SK-N-SH (cell line): Measurements from ENCODE around the gene PLOD2. TPM values are rescaled to one million over a fixed set of nuclear protein-coding genes. Genes with fewer than 3 reads are reported as not detected.

Source experiments
- CTCF ChIA-PET: fragments of 300-600, 350-600 bp; formaldehyde crosslinking; extraction: SDS; loops from one replicate; lab custom pipeline; 2021; lab: Yijun Ruan, JAX
- POLR2A ChIA-PET: fragments of 350-600 bp; sonication (Branson Sonifier 250); formaldehyde crosslinking; extraction: SDS; loops from one replicate; lab custom pipeline; 2020; ENCODE audit warnings: antibody characterized with exemption, inconsistent platforms; lab: Yijun Ruan, JAX
- DNase-seq: peaks from one replicate; pipeline ENCODE4 v3.0.0; 2012
- H2AFZ ChIP-seq: fragments of 200-600 bp; sonication (generic); 2 replicates; pipeline ENCODE4 v1.8.1; 2016; ENCODE audit warnings: antibody characterized with exemption, mild to moderate bottlenecking, low read depth
- H3F3A ChIP-seq: fragments of 200-600 bp; sonication (generic); replicated peaks from 2 replicates; pipeline ENCODE3; 2016; ENCODE audit warnings: antibody characterized with exemption, mild to moderate bottlenecking; ENCODE audit not compliant: insufficient read depth
- H3K27ac ChIP-seq, 2 experiments: fragments of 200-500 bp in 1 of 2; fragments of 200-600 bp in 1 of 2; sonication (Bioruptor generic) in 1 of 2; sonication (generic), shearing (Covaris generic) in 1 of 2; 2 replicates each; pipeline versions ENCODE4 v1.5.1 to v1.6.1; 2014 to 2016; ENCODE audit warnings: low read depth in 2 of 2, inconsistent platforms in 1 of 2, low read length in 1 of 2, mild to moderate bottlenecking in 1 of 2, mixed read lengths in 1 of 2
- H3K27me3 ChIP-seq: fragments of 200-600 bp; sonication (generic), shearing (Covaris generic); 2 replicates; pipeline ENCODE4 v1.6.1; 2016; ENCODE audit warnings: mixed run types; ENCODE audit not compliant: insufficient read depth
- H3K36me3 ChIP-seq, 2 experiments: fragments of 200-500 bp in 1 of 2; fragments of 200-600 bp in 1 of 2; sonication (Bioruptor generic) in 1 of 2; sonication (generic) in 1 of 2; replicated peaks in 1 of 2; 2 replicates each; pipeline versions ENCODE3 to v1.5.1; 2014 to 2016; ENCODE audit warnings: low read length in 1 of 2, mild to moderate bottlenecking in 1 of 2; ENCODE audit not compliant: insufficient read depth in 2 of 2, control insufficient read depth in 1 of 2
- H3K4me1 ChIP-seq, 2 experiments: fragments of 200-500 bp in 1 of 2; fragments of 200-600 bp in 1 of 2; sonication (Bioruptor generic) in 1 of 2; sonication (generic), shearing (Covaris generic) in 1 of 2; 2 replicates each; pipeline versions ENCODE4 v1.5.1 to v1.6.1; 2014 to 2016; ENCODE audit warnings: low read depth in 1 of 2, low read length in 1 of 2, mixed run types in 1 of 2; ENCODE audit not compliant: insufficient read depth in 2 of 2, control insufficient read depth in 1 of 2
- H3K4me2 ChIP-seq: fragments of 200-600 bp; sonication (generic), shearing (Covaris generic); 2 replicates; pipeline ENCODE4 v1.6.1; 2017; ENCODE audit warnings: mixed run types
- H3K4me3 ChIP-seq, 2 experiments: fragments of 200-500 bp in 1 of 2; fragments of 200-600 bp in 1 of 2; sonication (Bioruptor generic) in 1 of 2; sonication (generic), shearing (Covaris generic) in 1 of 2; 2 replicates each; pipeline versions ENCODE4 v1.5.1 to v1.8.1; 2014 to 2016; ENCODE audit warnings: low read depth in 2 of 2, inconsistent platforms in 1 of 2, low read length in 1 of 2, mild to moderate bottlenecking in 1 of 2, mixed read lengths in 1 of 2, moderate library complexity in 1 of 2
- H3K79me2 ChIP-seq: fragments of 200-600 bp; sonication (generic); 2 replicates; pipeline ENCODE4 v1.8.1; 2017; ENCODE audit warnings: mild to moderate bottlenecking; ENCODE audit not compliant: insufficient read depth
- H3K9ac ChIP-seq: fragments of 200-600 bp; sonication (generic); 2 replicates; pipeline ENCODE4 v1.6.1; 2017; ENCODE audit warnings: mixed run types
- H3K9me2 ChIP-seq: fragments of 200-600 bp; sonication (generic); 2 replicates; pipeline ENCODE4 v1.6.1; 2017; ENCODE audit warnings: mixed run types
- H3K9me3 ChIP-seq: fragments of 200-600 bp; sonication (generic); 2 replicates; pipeline ENCODE4 v1.6.1; 2017; ENCODE audit warnings: mixed run types, mild to moderate bottlenecking, moderate library complexity
- H4K20me1 ChIP-seq: fragments of 200-600 bp; sonication (generic); 2 replicates; pipeline ENCODE4 v1.6.1; 2017; ENCODE audit warnings: mild to moderate bottlenecking, mixed run types; ENCODE audit not compliant: insufficient read depth
- EZH2phosphoT487 ChIP-seq: fragments of 200-600 bp; sonication (generic); IDR thresholded peaks from 2 replicates; pipeline ENCODE4 v1.6.1; 2017; ENCODE audit warnings: low read depth, mixed run types, mild to moderate bottlenecking, antibody characterized with exemption, moderate library complexity, borderline replicate concordance
- FOXJ3 ChIP-seq: sonication (generic); formaldehyde crosslinking; IDR thresholded peaks from 2 replicates; pipeline ENCODE4 v1.5.1; 2020; ENCODE audit warnings: mild to moderate bottlenecking, missing genetic modification reagents
- GABPA ChIP-seq: IDR thresholded peaks from 2 replicates; pipeline ENCODE4 v1.4.0; 2012; ENCODE audit warnings: low read depth, mild to moderate bottlenecking
- GATA2 ChIP-seq: sonication (generic); formaldehyde crosslinking; IDR thresholded peaks from 2 replicates; pipeline ENCODE4 v1.5.0; 2020; ENCODE audit warnings: mild to moderate bottlenecking, missing genetic modification reagents
- JUND ChIP-seq: IDR thresholded peaks from 2 replicates; pipeline ENCODE4 v1.4.0; 2012
- MEF2A ChIP-seq: IDR thresholded peaks from 2 replicates; pipeline ENCODE4 v1.4.0; 2012; ENCODE audit warnings: low read depth, borderline replicate concordance
- MXI1 ChIP-seq: IDR thresholded peaks from 2 replicates; pipeline ENCODE4 v1.6.1; 2012; ENCODE audit warnings: mild to moderate bottlenecking, low read depth, low read length, improper control_type of control experiment
- NFIC ChIP-seq: IDR thresholded peaks from 2 replicates; pipeline ENCODE4 v1.4.0; 2012; ENCODE audit warnings: borderline replicate concordance
- REST ChIP-seq: IDR thresholded peaks from 2 replicates; pipeline ENCODE4 v1.6.1; 2012; ENCODE audit warnings: mild to moderate bottlenecking, low read depth, low read length, moderate library complexity
- RXRA ChIP-seq: IDR thresholded peaks from 2 replicates; pipeline ENCODE4 v1.4.0; 2012; ENCODE audit warnings: low read depth, mild to moderate bottlenecking, borderline replicate concordance
- SIN3A ChIP-seq: IDR thresholded peaks from 2 replicates; pipeline ENCODE4 v1.6.1; 2012; ENCODE audit warnings: low read depth, mild to moderate bottlenecking, low read length, moderate library complexity, borderline replicate concordance
- TAF1 ChIP-seq: IDR thresholded peaks from 2 replicates; pipeline ENCODE4 v1.6.1; 2012; ENCODE audit warnings: low read depth, mild to moderate bottlenecking, low read length, moderate library complexity, borderline replicate concordance
- TEAD4 ChIP-seq: IDR thresholded peaks from 2 replicates; pipeline ENCODE4 v1.4.0; 2012; ENCODE audit warnings: mild to moderate bottlenecking, borderline replicate concordance; ENCODE audit not compliant: insufficient read depth
- USF2 ChIP-seq: fragments of 150-350 bp; IDR thresholded peaks from 2 replicates; pipeline ENCODE4 v1.6.1; 2017; ENCODE audit warnings: antibody characterized with exemption, low read length, low read depth, borderline replicate concordance
- YY1 ChIP-seq: IDR thresholded peaks from 2 replicates; pipeline ENCODE4 v1.4.0; 2012; ENCODE audit warnings: low read depth, mild to moderate bottlenecking
- ZBTB33 ChIP-seq: IDR thresholded peaks from 2 replicates; pipeline ENCODE4 v1.4.0; 2012; ENCODE audit warnings: low read depth, borderline replicate concordance
- WGBS: methylation state at CpG from one replicate; pipeline ENCODE4 v1.1.6; 2017; ENCODE audit warnings: low lambda C conversion rate; 5-methylcytosine and 5-hydroxymethylcytosine counted together
- polyA plus RNA-seq, 3 experiments: library from polyadenylated mRNA; depleted of rRNA; stranded (reverse); fragments of >200 nt; gene quantifications; 2 replicates each; pipeline ENCODE4 v1.2.3, GENCODE V29; 2012

PLOD2 gene
- polyA plus RNA-seq, 1 of the 3 experiments (the other 2 are of a cell fraction) = 0.58 TPM

GRCh38 chr3:146177519-146177918 is 16.5 kb upstream of the PLOD2 start:
- no peaks in the 10 kb centered on the region for H3K9me3 ChIP-seq
- WGBS = 8% methylated on average over 1 of the region's 1 CpG
- H3K9me2 ChIP-seq = no peaks in the 10 kb centered on the region
- ChIA-PET CTCF (interaction anchor here (1.0 to 3.9 kb wide), 3 partner anchors 11 to 13 kb away, joined by 5 to 13 read pairs (median 5); no protein-coding TSS in a partner anchor), POLR2A (no interaction called here)
- H3K4me3 ChIP-seq = no peak overlapping the region
- no peaks in the 10 kb centered on the region for H4K20me1 ChIP-seq
- no peaks in the 10 kb centered on the region for H3K4me1 ChIP-seq
- H3K27ac ChIP-seq = no peak overlapping the region
- H3F3A ChIP-seq = no peaks in the 10 kb centered on the region
- H3K4me2 ChIP-seq = no peak overlapping the region
- no peaks in the 10 kb centered on the region for H3K36me3 ChIP-seq
- no peak for TF ChIP-seq ZBTB33
- no peak for TF ChIP-seq TAF1
- TF ChIP-seq GABPA = no peak
- no peak for TF ChIP-seq MXI1
- no peak for TF ChIP-seq FOXJ3 (CRISPR knock-in tag)
- no peak for TF ChIP-seq MEF2A
- TF ChIP-seq EZH2phosphoT487 = no peak
- no peak for TF ChIP-seq TEAD4
- no peak for TF ChIP-seq NFIC
- H3K9ac ChIP-seq = no peak overlapping the region
- no peaks in the 10 kb centered on the region for H3K79me2 ChIP-seq
- no peak for DNase-seq
- no peaks in the 10 kb centered on the region; the same call in 1 of the 2 replicates for H3K27me3 ChIP-seq
- H2AFZ ChIP-seq = no peak overlapping the region

- CTCF ChIA-PET = interaction anchor here (1.0 to 3.9 kb wide), 3 partner anchors 11 to 13 kb away, joined by 5 to 13 read pairs (median 5); no protein-coding TSS in a partner anchor
- Histone ChIP-seq H3K9me3 (no peaks in the 10 kb centered on the region), H3K4me3 (no peak overlapping the region), H3K9ac (no peak overlapping the region), H4K20me1 (no peaks in the 10 kb centered on the region), H3K4me1 (no peaks in the 10 kb centered on the region), H3K27ac (no peak overlapping the region), H3K27me3 (no peaks in the 10 kb centered on the region; the same call in 1 of the 2 replicates), H3K9me2 (no peaks in the 10 kb centered on the region), H3F3A (no peaks in the 10 kb centered on the region), H3K36me3 (no peaks in the 10 kb centered on the region), H3K4me2 (no peak overlapping the region), H3K79me2 (no peaks in the 10 kb centered on the region), H2AFZ (no peak overlapping the region)
- 6% methylated on average over 3 of the region's 3 CpGs for WGBS
- POLR2A ChIA-PET = no interaction called here
- DNase-seq = no peak
- no peak for TF ChIP-seq REST
- no peak for TF ChIP-seq RXRA
- no peak for TF ChIP-seq SIN3A
- no peak for TF ChIP-seq JUND
- no peak for TF ChIP-seq GATA2 (CRISPR knock-in tag)
- no peak for TF ChIP-seq USF2
- no peak for TF ChIP-seq YY1
These were observed 16.1 kb upstream of the PLOD2 start for GRCh38 chr3:146177072-146177471.
